ENCODE measurements around the gene WWOX.

WWOX gene

GRCh38 chr16:78137782-78138616 is 38.5 kb downstream of the WWOX start:
- H3K4me3 ChIP-seq (ENCODE audit: low read length): no peak overlapping the region
- no peak for DNase-seq (ENCODE audit: low read depth)
- no peak for TF ChIP-seq CTCF (IDR thresholded peaks at IDR 0.05; ENCODE audit: insufficient read depth, low read depth, low read length, missing control alignments)

GRCh38 chr16:78140818-78141466 is 41.5 kb downstream of the WWOX start:
- DNase-seq (ENCODE audit: low read depth): no peak

GRCh38 chr16:78142788-78143187 is 43.3 kb downstream of the WWOX start:
- H3K4me3 ChIP-seq (ENCODE audit: low read length): no peak overlapping the region
- TF ChIP-seq CTCF (IDR thresholded peaks at IDR 0.05; ENCODE audit: insufficient read depth, low read depth, low read length, missing control alignments): no peak
- no peak for DNase-seq (ENCODE audit: low read depth)

More at GRCh38 chr16:78140818-78141466, 41.5 kb downstream of the WWOX start:
- TF ChIP-seq CTCF (IDR thresholded peaks at IDR 0.05; ENCODE audit: insufficient read depth, low read depth, low read length, missing control alignments): no peak
- no peak overlapping the region for H3K4me3 ChIP-seq (ENCODE audit: low read length)

GRCh38 chr16:78146807-78147206 is 47.4 kb downstream of the WWOX start:
- no peak for TF ChIP-seq CTCF (IDR thresholded peaks at IDR 0.05; ENCODE audit: insufficient read depth, low read depth, low read length, missing control alignments)
- no peak overlapping the region for H3K4me3 ChIP-seq (ENCODE audit: low read length)
- DNase-seq (ENCODE audit: low read depth): no peak

- peak; percentile 31 for DNase-seq (ENCODE audit: low read depth)
- no peak for TF ChIP-seq CTCF (IDR thresholded peaks at IDR 0.05; ENCODE audit: insufficient read depth, low read depth, low read length, missing control alignments)
These were observed 48.5 kb downstream of the WWOX start for GRCh38 chr16:78147911-78148401.

GRCh38 chr16:78150233-78150632 is 50.8 kb downstream of the WWOX start:
- no peak for DNase-seq (ENCODE audit: low read depth)
- no peak for TF ChIP-seq CTCF (IDR thresholded peaks at IDR 0.05; ENCODE audit: insufficient read depth, low read depth, low read length, missing control alignments)
- no peak overlapping the region for H3K4me3 ChIP-seq (ENCODE audit: low read length)

More at GRCh38 chr16:78147911-78148401, 48.5 kb downstream of the WWOX start:
- H3K4me3 ChIP-seq (ENCODE audit: low read length): no peak overlapping the region

Measured in epithelial cell of esophagus (primary cell).